ENCODE measurements around the gene TEX38. TPM values are rescaled to one million over a fixed set of nuclear protein-coding genes. Genes with fewer than 3 reads are reported as not detected.

Gene TEX38
- total RNA-seq, 1 donor from 2014 or later, result not detected

- Mint-ChIP-seq H3K27ac (ENCODE audit: unreplicated experiment) (no peak overlapping the region), H3K9me3 (ENCODE audit: low read depth) (peaks cover under 1% of the 10 kb centered on the region), H3K4me1 (ENCODE audit: low read depth) (peaks cover 31% of the 10 kb centered on the region), H3K4me3 (ENCODE audit: unreplicated experiment) (no peak overlapping the region), H3K27me3 (ENCODE audit: low read depth) (peaks cover 10% of the 10 kb centered on the region), H3K36me3 (ENCODE audit: low read depth) (no peaks in the 10 kb centered on the region)
- no peak for DNase-seq (ENCODE audit: low spot score)
- TF ChIP-seq CTCF (IDR thresholded peaks at IDR 0.05), result no peak
These were observed 49.5 kb downstream of the TEX38 start for GRCh38 chr1:46721204-46721603.

- TF ChIP-seq CTCF (IDR thresholded peaks at IDR 0.05), result no peak
- Mint-ChIP-seq H3K9me3 (ENCODE audit: low read depth) (peaks cover 6% of the 10 kb centered on the region), H3K36me3 (ENCODE audit: low read depth) (peaks cover 2% of the 10 kb centered on the region), H3K4me1 (ENCODE audit: low read depth) (peaks cover 25% of the 10 kb centered on the region), H3K4me3 (ENCODE audit: unreplicated experiment) (no peak overlapping the region), H3K27ac (ENCODE audit: unreplicated experiment) (no peak overlapping the region), H3K27me3 (ENCODE audit: low read depth) (peaks cover 15% of the 10 kb centered on the region)
- no peak for DNase-seq (ENCODE audit: low spot score)
These were observed 50.1 kb downstream of the TEX38 start for GRCh38 chr1:46721686-46722205.

Other genes with a start within 250 kb of the TEX38 start
- not detected in 3 replicates for gene DMBX1, start 182.0 kb upstream of the TEX38 start, total RNA-seq
- gene KNCN, start 120.2 kb upstream of the TEX38 start, total RNA-seq, result not detected in 3 replicates
- gene MKNK1, start 67.6 kb upstream of the TEX38 start, total RNA-seq, result 24.5 to 25.8 TPM (median 25.1 TPM) in 3 replicates
- gene MOB3C, start 55.0 kb upstream of the TEX38 start, total RNA-seq, result 6.2 to 12.2 TPM (median 6.3 TPM) in 3 replicates
- 22.9 to 33.2 TPM (median 27.7 TPM) in 3 replicates for gene ATPAF1, start 3.5 kb upstream of the TEX38 start, total RNA-seq
- 49.0 to 69.5 TPM (median 52.2 TPM) in 3 replicates for gene EFCAB14, start 47.3 kb downstream of the TEX38 start, total RNA-seq
- gene CYP4B1, start 127.2 kb downstream of the TEX38 start, total RNA-seq, result not detected in 3 replicates